Retina (tissue), 1 donor: ENCODE measurements around the gene ZNF823.
"Not testable (repeated sequence)": the region's sequence is repeated elsewhere in the genome, so short reads cannot be mapped to it uniquely, and the experiment has no call there.

Experiments used
- DNase-seq: peaks from one replicate; pipeline ENCODE4 v3.0.0-alpha.2; 2016

ZNF823 gene

GRCh38 chr19:11738746-11739620 lies at the start of gene ZNF823:
TSS of gene ZNF823 (minus strand) at chr19:11738946. CDS start at chr19:11738819, 127 bp downstream.
- peak; percentile 97 for DNase-seq

DNA sequence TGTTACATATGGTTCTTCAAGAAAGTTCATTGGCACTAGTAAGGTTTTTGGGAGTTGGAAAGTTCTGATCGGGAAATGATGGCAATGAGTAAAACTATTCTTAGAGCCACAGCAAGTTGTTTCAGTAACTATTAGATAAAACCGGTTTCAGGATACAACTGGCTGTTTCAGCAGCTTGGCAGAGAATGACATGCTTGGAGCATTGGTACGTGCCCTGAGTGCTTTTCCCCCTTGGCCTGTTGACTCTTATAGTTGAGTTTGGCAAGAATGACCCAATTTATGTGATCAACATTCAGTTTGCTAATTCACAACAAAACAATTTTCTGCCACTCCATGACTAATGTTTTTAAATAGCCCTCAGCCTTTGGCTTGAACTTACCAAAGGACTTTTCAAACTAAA lies 48.8 kb upstream of the ZNF823 start:
- no peak for DNase-seq

- DNase-seq = no peak
These were observed 45.6 kb upstream of the ZNF823 start for GRCh38 chr19:11784356-11784755.

DNA sequence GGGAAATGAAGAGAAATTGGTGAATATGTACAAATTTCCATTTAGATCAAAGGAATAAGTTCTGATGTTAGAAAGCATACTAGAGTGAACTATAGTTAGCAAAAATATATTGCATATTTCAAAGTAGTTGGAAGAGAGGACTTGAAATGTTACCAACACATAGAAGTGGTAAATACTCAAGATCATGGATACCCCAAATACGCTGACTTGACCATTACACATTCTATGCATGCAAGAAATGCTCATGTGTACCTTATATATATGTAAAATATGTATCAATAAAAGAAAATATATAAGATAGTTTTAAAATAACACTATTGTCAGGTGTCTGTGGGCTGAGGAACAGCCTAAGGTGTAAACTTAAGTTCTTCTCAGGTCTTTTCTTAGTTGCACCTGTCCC lies 45.0 kb upstream of the ZNF823 start:
- DNase-seq = no peak

GRCh38 chr19:11781295-11782057 lies 42.7 kb upstream of the ZNF823 start:
- no peak for DNase-seq

- DNase-seq = no peak
These were observed 41.8 kb upstream of the ZNF823 start for GRCh38 chr19:11780431-11781020.

DNA sequence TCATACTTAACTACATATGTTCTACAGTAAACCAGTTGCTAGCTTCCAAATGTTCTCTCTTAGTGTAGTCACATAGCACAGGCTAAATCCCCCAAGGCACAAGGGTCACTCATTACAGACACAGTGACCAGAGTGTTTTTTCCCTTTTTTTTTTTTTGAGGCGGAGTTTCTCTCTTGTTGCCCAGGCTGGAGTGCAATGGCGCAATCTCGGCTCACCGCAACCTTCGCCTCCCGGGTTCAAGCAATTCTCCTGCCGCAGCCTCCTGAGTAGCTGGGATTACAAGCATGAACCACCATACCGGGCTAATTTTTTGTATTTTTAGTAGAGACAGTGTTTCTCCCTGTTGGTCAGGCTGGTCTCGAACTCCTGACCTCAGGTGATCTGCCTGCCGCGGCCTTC lies 37.9 kb upstream of the ZNF823 start:
- DNase-seq = not testable (repeated sequence)

DNA sequence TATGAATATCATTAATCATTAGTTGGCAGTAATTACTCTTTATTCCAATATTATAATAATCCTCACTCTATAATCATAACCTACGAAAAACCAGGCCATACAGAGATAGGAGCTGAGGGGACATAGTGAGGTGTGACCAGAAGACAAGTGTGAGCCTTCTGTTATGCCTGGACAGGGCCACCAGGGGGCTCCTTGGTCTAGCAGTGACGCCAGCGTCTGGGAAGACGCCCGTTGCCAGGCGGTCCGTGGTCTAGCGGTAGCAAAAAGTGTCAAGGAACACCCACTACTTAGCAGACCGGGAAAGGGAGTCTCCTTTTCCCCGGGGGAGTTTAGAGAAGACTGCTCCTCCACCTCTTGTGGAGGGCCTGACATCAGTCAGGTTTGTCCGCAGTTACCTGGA lies 32.8 kb upstream of the ZNF823 start:
- DNase-seq = not testable (repeated sequence)

DNA sequence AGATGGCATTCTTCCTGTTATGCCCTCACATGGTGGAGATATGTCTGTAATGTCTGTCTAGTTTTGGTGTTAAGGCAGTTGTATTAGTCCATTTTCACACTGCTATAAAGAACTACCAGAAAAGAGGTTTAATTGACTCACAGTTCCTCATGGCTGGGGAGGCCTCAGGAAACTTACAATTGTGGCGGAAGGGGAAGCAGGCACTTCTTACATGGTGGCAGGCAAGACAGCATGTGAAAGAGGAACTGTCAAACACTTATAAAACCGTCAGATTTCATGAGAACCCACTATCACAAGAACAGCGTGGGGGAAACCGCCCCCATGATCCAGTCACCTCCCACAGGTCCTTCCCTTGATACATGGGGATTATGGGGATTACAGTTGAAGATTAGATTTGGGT lies 31.2 kb upstream of the ZNF823 start:
- no peak for DNase-seq

GRCh38 chr19:11767633-11768133 lies 28.9 kb upstream of the ZNF823 start:
- DNase-seq = peak; percentile 68

DNA sequence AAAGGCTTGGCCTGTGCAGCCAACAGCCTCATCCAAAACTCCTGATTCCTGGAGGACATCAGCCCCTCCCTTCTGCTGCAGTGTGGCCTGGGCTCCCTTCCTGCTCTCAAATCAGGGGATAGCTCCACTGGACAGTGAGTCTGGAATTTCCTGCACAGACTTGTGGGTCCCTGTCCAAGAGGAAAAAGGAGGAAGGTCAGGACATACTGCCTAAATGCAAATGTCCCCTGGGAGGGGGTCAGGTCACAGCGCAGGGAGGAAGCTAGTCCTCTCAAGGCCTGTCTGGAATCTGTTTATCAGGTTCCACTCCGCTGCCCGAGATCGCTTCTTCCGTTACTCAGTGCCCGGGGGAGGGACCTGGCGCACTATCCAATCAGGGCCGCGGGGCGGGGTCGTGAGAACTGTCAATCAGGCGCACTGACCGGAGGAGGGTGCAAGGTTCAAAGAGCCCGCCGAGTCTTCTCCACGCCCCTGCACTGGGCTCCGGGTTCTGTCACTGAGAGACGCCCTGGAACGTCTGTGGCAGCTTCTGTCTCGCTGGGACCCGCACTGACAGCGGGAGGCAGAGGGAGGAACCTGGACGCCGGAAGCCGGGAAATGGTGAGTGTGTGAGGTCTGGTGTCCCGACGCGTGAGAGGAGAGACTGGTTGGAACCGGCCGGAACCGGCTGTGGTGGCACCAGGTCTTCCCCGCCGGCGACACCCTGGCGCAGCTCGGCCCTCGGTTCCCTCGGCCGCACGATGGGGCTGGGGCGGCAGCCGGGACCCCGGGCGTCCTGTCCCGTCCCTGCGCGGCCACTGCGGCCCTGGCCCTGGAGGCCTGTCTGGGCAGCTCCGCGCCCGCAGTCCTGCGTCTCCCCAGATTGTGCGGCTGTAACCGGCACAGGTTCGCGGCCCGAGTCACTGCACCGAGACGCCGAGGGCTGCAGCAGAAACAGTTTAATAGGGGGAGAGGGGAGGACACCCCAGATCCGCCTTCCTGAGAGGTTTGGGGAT lies 28.1 kb upstream of the ZNF823 start, which contains the start of gene ZNF441:
Gene ZNF441, plus strand, starts transcription at position 404 of the 995 bp plus-strand sequence. Its CDS starts 194 bp downstream, at position 598.
- DNase-seq = peak; percentile 98

DNA sequence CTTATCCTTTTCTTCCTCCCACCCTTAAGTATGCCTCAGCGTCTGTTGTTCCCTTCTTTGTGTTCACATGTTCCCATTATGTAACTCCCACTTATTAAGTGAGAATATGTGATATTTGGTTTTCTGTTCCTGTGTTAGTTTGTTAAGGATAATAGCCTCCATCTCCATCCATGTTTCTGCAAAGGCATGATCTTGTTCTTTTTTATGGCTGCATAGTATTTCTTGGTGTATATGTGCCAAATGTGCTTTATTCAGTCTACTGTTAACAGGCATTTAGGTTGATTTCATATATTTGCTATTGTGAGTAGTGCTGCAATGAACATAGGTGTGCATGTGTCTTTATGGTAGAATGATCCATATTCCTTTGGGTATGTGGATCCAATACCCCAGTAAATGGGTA lies 24.9 kb upstream of the ZNF823 start:
- no peak for DNase-seq

GRCh38 chr19:11763117-11763516 lies 24.4 kb upstream of the ZNF823 start:
- DNase-seq = no peak

- no peak for DNase-seq
These were observed 21.1 kb upstream of the ZNF823 start for GRCh38 chr19:11759805-11760204.

DNA sequence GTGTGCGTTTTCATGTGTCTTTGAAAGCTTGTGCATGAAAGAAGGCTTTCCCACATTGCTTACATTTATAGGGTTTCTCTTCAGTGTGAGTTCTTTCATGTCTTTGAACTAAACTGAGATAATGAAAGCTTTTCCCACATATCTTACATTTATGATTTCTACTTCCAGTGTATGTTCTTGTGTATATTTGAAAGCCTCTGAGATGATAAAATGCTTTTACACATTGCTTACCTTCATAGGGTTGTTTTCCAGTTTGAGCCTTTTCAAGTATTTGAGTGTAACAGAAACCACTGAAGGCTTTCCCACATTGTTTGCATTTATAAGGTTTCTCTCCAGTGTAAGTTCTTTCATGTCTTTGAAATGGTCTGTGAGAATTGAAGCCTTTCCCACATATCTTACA lies 18.2 kb upstream of the ZNF823 start:
- DNase-seq = no peak

DNA sequence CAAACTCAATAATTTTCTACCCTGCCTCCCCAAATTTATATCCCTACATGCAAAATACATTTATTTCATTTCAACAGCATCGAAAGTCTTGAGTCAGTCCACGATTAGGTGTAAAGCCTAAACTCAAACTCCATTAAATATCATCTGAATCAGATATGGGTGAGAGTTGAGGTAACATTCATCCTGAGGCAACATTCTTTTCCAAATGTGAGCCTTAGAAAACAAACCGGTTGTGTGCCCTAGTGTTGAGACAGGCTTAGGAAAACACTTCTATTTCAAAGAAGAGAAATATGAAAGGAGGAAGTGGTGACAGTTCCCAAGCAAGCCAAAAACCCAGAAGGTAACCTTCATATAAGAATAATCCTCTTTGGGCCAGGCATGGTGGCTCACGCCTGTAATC lies 15.9 kb upstream of the ZNF823 start:
- DNase-seq = no peak

DNA sequence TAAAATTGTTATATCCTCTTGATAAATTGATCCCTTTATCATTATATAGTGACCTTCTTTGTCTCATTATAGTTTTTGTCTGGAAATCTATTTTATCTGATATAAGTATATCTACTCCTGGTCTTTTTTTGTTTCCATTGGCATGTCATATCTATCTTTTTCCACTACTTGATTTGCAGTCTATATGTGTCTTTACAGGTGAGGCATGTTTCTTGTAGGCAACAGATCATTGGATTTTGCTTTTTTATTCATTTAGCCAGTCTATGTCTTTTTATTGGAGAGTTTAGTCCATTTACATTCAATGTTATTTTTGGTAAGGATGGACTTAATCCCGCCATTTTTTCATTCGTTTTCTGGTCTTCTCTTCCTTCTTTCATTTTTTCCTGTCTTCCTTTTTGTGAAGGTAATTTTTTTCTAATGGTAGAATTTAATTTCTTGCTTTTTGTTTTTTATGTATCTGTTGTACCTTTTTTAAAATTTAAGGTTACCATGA lies 13.5 kb upstream of the ZNF823 start:
- DNase-seq = no peak

DNA sequence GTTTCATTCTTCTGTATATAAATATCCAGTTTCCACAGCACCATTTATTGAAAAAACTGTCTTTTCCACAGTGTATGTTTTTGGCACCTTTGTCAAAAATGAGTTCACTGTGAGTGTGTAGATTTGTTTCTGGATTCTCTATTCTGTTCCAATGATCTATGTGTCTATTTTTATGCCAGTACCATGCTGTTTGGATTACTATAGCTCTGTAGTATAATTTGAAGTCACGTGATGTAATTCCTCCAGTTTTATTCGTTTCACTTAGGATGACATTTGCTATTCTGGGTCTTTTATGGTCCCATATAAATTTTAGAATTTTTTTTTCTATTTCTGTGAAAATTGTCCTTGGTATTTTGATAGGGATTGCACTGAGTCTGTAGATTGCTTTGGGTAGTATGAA lies 11.0 kb upstream of the ZNF823 start:
- no peak for DNase-seq

GRCh38 chr19:11747277-11747676 lies 8.5 kb upstream of the ZNF823 start:
- no peak for DNase-seq

GRCh38 chr19:11745869-11746268 lies 7.1 kb upstream of the ZNF823 start:
- DNase-seq = no peak

- DNase-seq = peak; percentile 80
These were observed 591 bp downstream of the ZNF823 start for GRCh38 chr19:11737964-11738745.
